ENCODE measurements around the gene ABCB10. TPM values are rescaled to one million over a fixed set of nuclear protein-coding genes. Genes with fewer than 3 reads are reported as not detected.
"Not testable (repeated sequence)": the region's sequence is repeated elsewhere in the genome, so short reads cannot be mapped to it uniquely, and the experiment has no call there.

Gene ABCB10
- total RNA-seq, 2 donors from 2014 or later = 25.7 to 39.0 TPM

DNA sequence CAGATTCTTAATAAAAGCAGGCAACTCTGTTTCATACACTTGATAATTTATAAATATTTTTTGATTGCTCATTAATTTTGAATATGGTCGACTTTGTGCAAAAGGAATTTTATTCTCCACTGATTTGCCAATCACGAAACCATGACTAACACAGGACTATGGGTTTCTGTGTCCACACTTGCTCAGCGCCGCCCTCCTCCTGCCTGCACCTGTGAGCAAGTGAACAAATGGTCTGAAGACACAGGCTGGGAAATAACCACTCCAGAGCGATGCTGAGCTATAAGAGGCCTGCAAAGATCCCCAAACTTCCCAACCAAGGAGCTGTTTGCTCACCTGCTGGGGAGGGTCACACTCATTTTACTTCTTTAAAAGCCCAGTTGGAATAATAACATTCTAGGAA, 19.6 kb downstream of the ABCB10 start:
- H3K9me3 Mint-ChIP-seq = no peaks in the 10 kb centered on the region
- H3K27me3 Mint-ChIP-seq = no peaks in the 10 kb centered on the region
- H3K36me3 Mint-ChIP-seq = peaks cover 14% of the 10 kb centered on the region

DNA sequence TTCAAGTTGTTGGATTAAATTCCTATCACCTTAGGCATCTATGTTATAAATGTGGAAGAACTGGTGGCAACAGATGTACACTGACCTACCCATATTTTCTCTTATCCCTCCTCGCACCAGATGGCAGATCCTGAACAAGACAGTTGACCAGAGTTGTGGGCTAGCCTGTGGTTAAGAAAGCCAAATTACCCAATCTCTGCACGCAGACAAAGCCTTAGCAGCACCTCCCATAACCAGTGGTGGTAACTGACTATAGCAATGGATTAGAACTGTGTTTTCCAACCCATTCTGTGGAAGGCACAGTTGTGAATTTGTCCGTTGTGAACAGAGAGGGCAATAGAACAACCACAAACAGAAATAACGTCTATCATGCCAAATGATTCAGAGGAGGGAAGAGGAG, 20.6 kb downstream of the ABCB10 start:
- Mint-ChIP-seq H3K27ac (no peak overlapping the region), H3K27me3 (no peaks in the 10 kb centered on the region), H3K4me3 (no peak overlapping the region), H3K4me1 (ENCODE audit: low read depth in 2 of 2) (peaks cover 0 to 15% of the 10 kb centered on the region in 2 donors), H3K36me3 (peaks cover 19% of the 10 kb centered on the region), H3K9me3 (no peaks in the 10 kb centered on the region)
- DNase-seq (ENCODE audit: low spot score) (no peak), ATAC-seq (no peak)

More for the DNA sequence above, 19.6 kb downstream of the ABCB10 start:
- no peak overlapping the region for H3K4me3 Mint-ChIP-seq
- no peak for DNase-seq (ENCODE audit: low spot score)
- peaks cover 0 to 18% of the 10 kb centered on the region in 2 donors for H3K4me1 Mint-ChIP-seq (ENCODE audit: low read depth in 2 of 2)
- no peak for ATAC-seq
- peak overlapping the region in 1 of 2 donors; percentile 32 for H3K27ac Mint-ChIP-seq

DNA sequence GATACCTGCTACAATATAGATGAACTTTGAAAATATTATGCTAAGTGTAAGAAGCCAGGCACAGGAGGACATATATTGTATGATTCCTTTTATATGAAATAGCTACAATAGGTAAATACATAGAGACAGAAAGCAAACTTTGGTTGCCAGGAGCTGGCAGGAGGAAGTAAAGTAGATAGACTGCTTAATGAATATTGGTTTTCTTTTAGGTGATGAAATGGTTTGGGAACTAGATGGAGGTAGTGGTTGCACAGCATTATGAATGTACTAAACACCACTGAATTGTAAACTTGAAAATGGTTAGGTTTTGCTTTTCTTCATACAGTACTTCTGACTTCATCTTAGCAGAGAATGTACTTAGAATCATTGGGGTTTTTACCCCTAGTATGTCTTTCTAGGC, 21.5 kb downstream of the ABCB10 start:
- no peak for DNase-seq (ENCODE audit: low spot score)
- H3K9me3 Mint-ChIP-seq = no peaks in the 10 kb centered on the region
- ATAC-seq = no peak
- H3K36me3 Mint-ChIP-seq = peaks cover 19% of the 10 kb centered on the region
- H3K4me1 Mint-ChIP-seq (ENCODE audit: low read depth in 2 of 2) = peaks cover 0 to 9% of the 10 kb centered on the region in 2 donors
- no peak overlapping the region for H3K27ac Mint-ChIP-seq
- no peaks in the 10 kb centered on the region for H3K27me3 Mint-ChIP-seq
- no peak overlapping the region for H3K4me3 Mint-ChIP-seq

DNA sequence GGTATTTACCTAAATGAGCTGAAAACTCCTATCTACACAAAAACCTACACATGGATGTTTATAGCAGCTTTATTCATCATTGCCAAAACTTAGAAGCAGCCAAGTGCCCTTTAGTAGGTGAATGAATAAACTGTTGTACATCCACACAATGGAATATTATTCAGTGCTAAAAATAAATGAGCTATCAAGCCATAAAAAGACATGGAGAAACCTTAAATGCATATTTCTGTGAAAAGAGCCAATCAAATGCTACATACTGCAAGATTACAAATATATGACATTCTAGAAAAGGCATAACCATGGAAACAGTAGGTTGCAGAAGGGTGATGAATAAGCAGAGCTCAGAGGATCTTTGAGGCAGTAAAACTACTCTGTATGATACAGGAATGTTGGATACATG, 23.3 kb downstream of the ABCB10 start:
- Mint-ChIP-seq H3K27ac (no peak overlapping the region), H3K27me3 (no peaks in the 10 kb centered on the region), H3K36me3 (peaks cover 19% of the 10 kb centered on the region), H3K9me3 (no peaks in the 10 kb centered on the region), H3K4me3 (no peak overlapping the region), H3K4me1 (ENCODE audit: low read depth in 2 of 2) (peaks cover 0 to 9% of the 10 kb centered on the region in 2 donors)
- ATAC-seq (no peak), DNase-seq (ENCODE audit: low spot score) (no peak)

DNA sequence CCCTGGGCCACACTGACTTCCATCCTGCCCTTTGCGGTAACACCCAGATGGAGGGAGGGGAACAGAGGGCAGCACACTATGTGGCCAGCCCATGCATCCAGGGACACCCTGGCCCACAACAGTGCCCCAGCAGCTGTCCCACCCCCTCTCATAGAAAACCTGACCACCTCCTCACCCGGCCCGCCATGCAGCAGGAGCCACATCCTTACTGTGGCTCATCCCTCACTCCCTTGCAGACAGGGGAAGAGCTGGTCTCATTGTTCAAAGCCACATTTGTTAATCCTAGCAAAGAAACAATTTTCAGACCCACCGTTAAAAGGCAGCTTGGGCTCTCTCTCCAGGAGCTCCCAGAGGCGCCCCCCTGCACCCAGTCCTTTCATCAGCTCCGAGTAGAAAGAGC, 27.2 kb downstream of the ABCB10 start:
- no peak for ATAC-seq

DNA sequence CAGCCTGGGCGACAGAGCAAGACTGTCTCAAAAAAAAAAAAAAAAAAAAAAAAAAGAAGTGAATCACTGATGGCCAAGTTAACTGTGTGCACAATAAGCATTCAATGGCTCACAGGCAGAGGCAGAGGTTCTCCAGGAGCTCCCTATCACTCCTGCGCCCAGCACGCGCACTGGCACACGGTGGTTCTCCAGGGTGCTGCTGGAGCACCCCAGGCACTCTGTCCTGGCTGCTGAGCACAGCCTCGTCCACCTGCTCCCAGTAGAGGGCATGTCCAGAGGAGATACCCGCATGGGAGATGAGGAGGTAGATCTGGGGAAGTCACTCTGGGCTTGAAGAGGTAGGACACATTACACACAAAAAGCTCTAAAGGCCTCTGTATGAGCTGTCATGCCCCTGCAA, 28.9 kb downstream of the ABCB10 start:
- Mint-ChIP-seq H3K27me3 (no peaks in the 10 kb centered on the region), H3K36me3 (peaks cover 12% of the 10 kb centered on the region), H3K9me3 (no peaks in the 10 kb centered on the region), H3K4me3 (no peak overlapping the region), H3K27ac (no peak overlapping the region), H3K4me1 (ENCODE audit: low read depth in 2 of 2) (peaks cover 0 to 3% of the 10 kb centered on the region in 2 donors)
- DNase-seq (ENCODE audit: low spot score) (no peak), ATAC-seq (no peak)

More for the DNA sequence above, 27.2 kb downstream of the ABCB10 start:
- H3K36me3 Mint-ChIP-seq = peaks cover 8% of the 10 kb centered on the region
- H3K9me3 Mint-ChIP-seq = no peaks in the 10 kb centered on the region
- no peak overlapping the region for H3K27ac Mint-ChIP-seq
- no peak overlapping the region for H3K4me3 Mint-ChIP-seq
- no peaks in the 10 kb centered on the region for H3K27me3 Mint-ChIP-seq
- peaks cover 0 to 3% of the 10 kb centered on the region in 2 donors for H3K4me1 Mint-ChIP-seq (ENCODE audit: low read depth in 2 of 2)
- DNase-seq (ENCODE audit: low spot score) = no peak

DNA sequence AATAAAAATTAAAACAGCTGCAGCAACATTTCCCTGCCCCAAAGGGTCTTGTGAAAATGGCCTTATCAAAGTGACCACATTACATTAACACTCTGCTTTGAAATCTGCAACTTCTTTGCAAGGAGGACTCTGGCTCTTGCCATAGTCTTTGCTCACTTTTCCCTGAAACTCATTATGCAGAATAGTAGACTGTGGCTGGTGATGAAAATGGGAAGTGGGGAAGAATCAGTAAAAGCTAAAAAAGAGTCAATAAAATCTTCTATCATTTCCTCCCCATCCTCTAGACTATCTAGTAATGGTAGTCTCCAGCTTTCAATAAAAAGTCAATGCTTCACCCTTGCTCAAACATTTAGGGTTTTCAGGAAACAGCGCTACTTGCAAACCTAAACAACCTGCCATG, 31.8 kb downstream of the ABCB10 start:
- Mint-ChIP-seq H3K27me3 (no peaks in the 10 kb centered on the region), H3K36me3 (peaks cover 4% of the 10 kb centered on the region), H3K4me3 (no peak overlapping the region), H3K4me1 (ENCODE audit: low read depth in 2 of 2) (no peaks in the 10 kb centered on the region), H3K9me3 (no peaks in the 10 kb centered on the region), H3K27ac (no peak overlapping the region)
- no peak for DNase-seq (ENCODE audit: low spot score)
- no peak for ATAC-seq

DNA sequence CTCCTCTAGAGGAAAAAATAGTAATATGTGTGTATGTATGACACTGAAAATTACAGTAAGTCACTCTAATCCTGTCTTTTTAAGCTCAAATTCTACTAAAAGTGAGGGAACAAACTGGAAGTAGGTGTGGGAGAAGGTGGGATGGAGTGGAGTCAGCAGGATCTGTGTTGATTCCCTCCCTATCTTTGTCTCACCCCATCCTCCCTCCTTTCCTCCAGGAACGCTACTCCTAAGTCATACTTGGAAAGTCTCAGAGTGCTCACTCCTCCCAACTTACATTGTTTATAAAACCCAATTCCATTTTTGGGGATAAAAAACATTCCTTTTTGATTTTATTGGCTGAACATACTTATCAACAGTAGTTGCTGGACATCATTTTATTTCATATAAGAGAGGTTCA, 35.5 kb downstream of the ABCB10 start:
- no peaks in the 10 kb centered on the region for H3K27me3 Mint-ChIP-seq
- H3K9me3 Mint-ChIP-seq = no peaks in the 10 kb centered on the region
- no peak overlapping the region for H3K27ac Mint-ChIP-seq
- peaks cover 7% of the 10 kb centered on the region for H3K36me3 Mint-ChIP-seq
- ATAC-seq (no peak), DNase-seq (ENCODE audit: low spot score) (no peak)
- H3K4me1 Mint-ChIP-seq (ENCODE audit: low read depth in 2 of 2) = no peaks in the 10 kb centered on the region
- no peak overlapping the region for H3K4me3 Mint-ChIP-seq

DNA sequence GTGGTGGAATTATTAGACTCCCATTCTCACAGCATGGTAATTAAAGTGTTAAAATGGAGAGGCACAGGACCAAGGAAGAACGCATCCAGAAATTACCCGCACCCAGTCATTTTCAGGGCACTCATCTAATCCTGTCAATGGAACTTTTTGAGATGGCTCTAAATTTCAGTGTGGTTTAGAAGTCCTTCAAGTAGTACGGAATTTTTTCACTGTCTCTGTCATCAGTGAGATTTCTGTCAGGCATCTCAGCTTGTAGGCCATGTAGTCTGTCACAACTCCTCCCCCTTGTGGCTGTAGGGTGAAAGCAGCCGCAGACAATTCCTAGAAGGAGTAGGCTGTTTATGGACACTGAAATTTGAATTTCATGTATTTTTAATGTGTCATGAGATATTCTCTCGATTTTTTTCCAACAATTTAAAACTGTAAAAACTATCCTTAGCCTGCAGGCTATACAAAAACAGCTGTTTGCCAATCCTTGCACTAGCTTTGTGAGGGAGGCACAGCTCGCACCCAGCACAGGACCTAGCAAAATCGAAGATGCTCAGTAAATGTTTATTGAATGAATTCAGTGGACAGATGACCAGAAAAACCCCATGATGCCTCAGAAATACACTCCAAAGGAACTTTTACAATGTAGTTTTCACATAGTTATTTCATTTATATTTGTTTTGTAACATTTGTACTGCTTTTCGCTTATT, 43.8 kb downstream of the ABCB10 start:
- H3K27ac Mint-ChIP-seq = no peak overlapping the region
- peaks cover 6% of the 10 kb centered on the region for H3K36me3 Mint-ChIP-seq
- no peaks in the 10 kb centered on the region for H3K9me3 Mint-ChIP-seq
- peak; percentile 71 for DNase-seq (ENCODE audit: low spot score)
- H3K4me1 Mint-ChIP-seq (ENCODE audit: low read depth in 2 of 2) = peaks cover 8 to 9% of the 10 kb centered on the region in 2 donors
- no peaks in the 10 kb centered on the region for H3K27me3 Mint-ChIP-seq
- H3K4me3 Mint-ChIP-seq = no peak overlapping the region
- peak; percentile 73 to 87 for ATAC-seq

DNA sequence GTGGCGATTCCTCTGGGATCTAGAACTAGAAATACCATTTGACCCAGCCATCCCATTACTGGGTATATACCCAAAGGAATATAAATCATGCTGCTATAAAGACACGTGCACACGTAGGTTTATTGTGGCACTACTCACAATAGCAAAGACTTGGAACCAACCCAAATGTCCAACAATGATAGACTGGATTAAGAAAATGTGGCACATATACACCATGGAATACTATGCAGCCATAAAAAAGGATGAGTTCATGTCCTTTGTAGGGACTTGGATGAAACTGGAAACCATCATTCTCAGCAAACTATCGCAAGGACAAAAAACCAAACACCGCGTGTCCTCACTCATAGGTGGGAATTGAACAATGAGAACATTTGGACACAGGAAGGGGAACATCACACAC, 46.9 kb downstream of the ABCB10 start:
- H3K4me1 Mint-ChIP-seq (ENCODE audit: low read depth in 2 of 2) = peaks cover 23 to 32% of the 10 kb centered on the region in 2 donors
- not testable (repeated sequence) for H3K4me3 Mint-ChIP-seq

DNA sequence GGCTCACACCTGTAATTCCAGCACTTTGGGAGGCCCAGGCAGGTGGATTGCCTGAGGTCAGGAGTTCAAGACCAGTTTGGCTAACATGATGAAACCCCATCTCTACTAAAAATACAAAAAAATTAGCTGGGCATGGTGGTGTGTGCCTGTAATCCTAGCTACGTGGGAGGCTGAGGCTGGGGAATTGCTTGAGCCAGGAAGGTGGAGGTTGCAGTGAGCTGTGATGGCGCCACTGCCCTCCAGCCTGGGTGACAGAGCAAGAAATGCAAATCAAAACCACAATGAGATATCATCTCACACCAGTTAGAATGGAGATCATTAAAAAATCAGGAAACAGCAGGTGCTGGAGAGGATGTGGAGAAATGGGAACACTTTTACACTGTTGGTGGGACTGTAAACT, 47.3 kb downstream of the ABCB10 start:
- H3K27me3 Mint-ChIP-seq; H3K36me3 Mint-ChIP-seq; DNase-seq (ENCODE audit: low spot score); ATAC-seq; H3K27ac Mint-ChIP-seq; H3K9me3 Mint-ChIP-seq; H3K4me3 Mint-ChIP-seq: not testable (repeated sequence)
- H3K4me1 Mint-ChIP-seq (ENCODE audit: low read depth in 2 of 2) = peaks cover 23 to 35% of the 10 kb centered on the region in 2 donors

More for the DNA sequence above, 46.9 kb downstream of the ABCB10 start:
- not testable (repeated sequence) for ATAC-seq; H3K27me3 Mint-ChIP-seq; H3K36me3 Mint-ChIP-seq; DNase-seq (ENCODE audit: low spot score); H3K27ac Mint-ChIP-seq; H3K9me3 Mint-ChIP-seq

DNA sequence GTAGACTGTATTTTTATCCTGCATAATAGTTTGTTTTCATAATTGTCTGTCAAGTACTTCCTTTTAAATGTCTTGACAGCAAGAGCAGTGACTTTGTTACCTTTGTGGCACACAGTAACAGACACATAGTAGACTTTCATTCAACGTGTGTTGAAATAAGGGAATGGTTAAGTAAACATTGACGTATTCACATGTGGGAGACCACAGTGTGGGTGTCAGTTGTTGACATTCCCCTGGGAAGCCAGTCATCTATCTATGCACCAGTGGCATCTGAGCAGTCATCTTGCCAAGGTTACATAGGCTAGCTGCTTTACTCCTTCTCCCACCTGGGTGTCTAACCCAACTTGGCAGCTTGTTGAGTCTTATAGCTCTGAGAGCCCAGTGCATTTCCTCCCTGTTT, 48.9 kb downstream of the ABCB10 start:
- ATAC-seq = no peak
- no peaks in the 10 kb centered on the region for H3K9me3 Mint-ChIP-seq
- peak overlapping the region; percentile 76 to 93 for H3K27ac Mint-ChIP-seq
- H3K27me3 Mint-ChIP-seq = peaks cover 0 to 3% of the 10 kb centered on the region in 2 donors
- peak overlapping the region; percentile 94 for H3K4me3 Mint-ChIP-seq
- no peak for DNase-seq (ENCODE audit: low spot score)
- H3K4me1 Mint-ChIP-seq (ENCODE audit: low read depth in 2 of 2) = peaks cover 19 to 31% of the 10 kb centered on the region in 2 donors
- no peaks in the 10 kb centered on the region for H3K36me3 Mint-ChIP-seq

DNA sequence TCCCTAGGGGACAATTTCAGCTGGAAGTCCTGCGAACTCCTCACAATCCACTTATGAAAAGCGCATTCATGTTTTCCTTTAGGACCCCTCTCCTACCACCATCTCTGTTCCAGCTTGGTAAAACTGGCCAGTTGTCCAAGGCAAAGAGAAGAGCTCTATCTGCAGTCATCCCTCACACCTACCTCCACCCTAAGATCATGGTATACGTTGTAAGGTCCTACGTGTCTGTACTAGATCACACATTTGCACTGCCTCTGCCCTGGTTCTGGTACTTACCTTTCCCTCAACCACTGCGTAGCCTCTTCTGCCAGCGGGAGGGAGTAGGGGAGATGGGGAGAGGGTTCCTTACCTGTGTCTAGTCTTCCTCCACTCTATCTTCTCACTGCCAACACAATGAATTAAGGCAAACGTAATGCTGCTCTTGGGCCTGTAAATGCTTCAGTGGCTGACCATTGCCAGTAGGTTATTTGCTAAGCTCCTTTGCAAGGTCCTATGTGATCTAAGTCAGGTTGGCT, 49.6 kb downstream of the ABCB10 start:
- Mint-ChIP-seq H3K4me1 (ENCODE audit: low read depth in 2 of 2) (peaks cover 15 to 26% of the 10 kb centered on the region in 2 donors), H3K36me3 (no peaks in the 10 kb centered on the region), H3K27me3 (peaks cover 0 to 3% of the 10 kb centered on the region in 2 donors), H3K4me3 (peak overlapping the region; percentile 94), H3K27ac (peak overlapping the region; percentile 76 to 93), H3K9me3 (no peaks in the 10 kb centered on the region)
- DNase-seq (ENCODE audit: low spot score) (no peak), ATAC-seq (no peak)

DNA sequence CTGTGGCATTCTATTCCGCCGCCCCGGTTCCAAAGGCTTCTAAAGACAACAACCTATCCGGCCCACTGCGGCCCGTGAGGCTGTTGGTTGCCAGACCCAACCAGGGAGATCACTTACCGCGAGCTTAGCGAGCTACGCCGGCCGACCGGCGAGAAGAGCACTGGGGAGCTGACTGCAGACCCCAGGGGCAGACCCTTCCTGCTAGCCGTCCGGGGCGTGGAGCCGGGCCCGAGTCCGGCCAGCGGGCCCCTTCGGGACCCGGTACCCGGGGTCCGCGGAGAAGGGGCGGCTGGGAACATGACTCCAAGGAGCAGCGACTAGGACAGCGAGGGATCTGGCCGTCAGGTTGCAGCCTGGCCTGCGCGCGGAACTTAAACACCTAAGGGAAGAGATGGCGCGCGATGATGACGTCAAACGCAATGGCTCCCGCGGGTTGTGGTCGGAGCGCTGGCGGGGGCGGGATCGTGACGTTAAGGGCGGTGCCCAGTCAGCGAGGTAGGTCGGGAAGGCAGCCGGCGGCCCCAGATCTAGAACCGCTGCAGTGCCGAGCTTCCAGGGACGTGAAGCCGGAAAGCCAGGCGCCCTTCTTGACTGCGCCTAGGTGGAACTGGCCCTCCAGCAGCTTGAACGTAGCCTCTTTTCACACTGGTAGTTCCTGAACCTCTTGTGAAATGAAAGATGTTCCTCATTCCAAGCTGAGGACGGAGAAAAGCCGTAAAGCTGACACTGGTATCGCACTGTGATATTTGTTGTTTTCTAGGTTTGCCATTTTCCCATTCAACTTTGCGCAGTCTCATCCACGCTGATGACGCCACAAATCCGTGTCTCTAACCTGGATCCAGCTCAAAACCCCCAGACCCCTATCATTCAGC, 50.3 kb downstream of the ABCB10 start, which contains the start of gene NUP133:
Gene NUP133, minus strand, starts transcription at position 391 of the 872 bp plus-strand sequence. Its CDS starts 92 bp downstream, at position 299.
- no peaks in the 10 kb centered on the region for H3K36me3 Mint-ChIP-seq
- H3K9me3 Mint-ChIP-seq = no peaks in the 10 kb centered on the region
- peaks cover 15 to 26% of the 10 kb centered on the region in 2 donors for H3K4me1 Mint-ChIP-seq (ENCODE audit: low read depth in 2 of 2)
- peak within 1 kb of the TSS; percentile 94 for H3K4me3 Mint-ChIP-seq
- peak within 1 kb of the TSS; percentile 76 to 93 for H3K27ac Mint-ChIP-seq
- ATAC-seq (peak; percentile 97 to 98), DNase-seq (ENCODE audit: low spot score) (peak; percentile 98)
- H3K27me3 Mint-ChIP-seq = peaks cover 0 to 3% of the 10 kb centered on the region in 2 donors

All from natural killer cell treated with Interleukin-12 subunit alpha and Interleukin-12 subunit beta and Interleukin-15 and Interleukin-18, amount 100 ng/mL, for 72 hours (primary cell).